Endodermal cell (in vitro differentiated cells): ENCODE data around the gene MKLN1. TPM values are rescaled to one million over a fixed set of nuclear protein-coding genes. Genes with fewer than 3 reads are reported as not detected.

Experiments used
- DNase-seq: peaks from one replicate; pipeline ENCODE4 v3.0.0-alpha.2; 2017
- H3K27ac ChIP-seq: 2 replicates; pipeline ENCODE4 v1.5.1; 2013; ENCODE audit warnings: mild to moderate bottlenecking, low read depth, low read length, moderate library complexity
- H3K27me3 ChIP-seq: 2 replicates; pipeline ENCODE4 v1.6.1; 2013; ENCODE audit warnings: mild to moderate bottlenecking, low read length, moderate library complexity; ENCODE audit not compliant: insufficient read depth, control insufficient read depth, poor library complexity, severe bottlenecking
- H3K36me3 ChIP-seq: 2 replicates; pipeline ENCODE4 v1.7.0; 2013; ENCODE audit warnings: mild to moderate bottlenecking, low read length, moderate library complexity; ENCODE audit not compliant: control insufficient read depth, insufficient read depth
- H3K4me1 ChIP-seq: one replicate; pipeline ENCODE4 v1.7.0; 2013; ENCODE audit warnings: low read length; ENCODE audit not compliant: control insufficient read depth, insufficient read depth
- H3K4me3 ChIP-seq: 2 replicates; pipeline ENCODE4 v1.5.1; 2013; ENCODE audit warnings: mild to moderate bottlenecking, low read length, moderate library complexity
- H3K9ac ChIP-seq: 2 replicates; pipeline ENCODE4 v1.6.1; 2013; ENCODE audit warnings: mild to moderate bottlenecking, low read length, moderate library complexity; ENCODE audit not compliant: poor library complexity, severe bottlenecking; ENCODE audit errors: extremely low read depth
- H3K9me3 ChIP-seq: 2 replicates; pipeline ENCODE4 v1.6.1; 2013; ENCODE audit warnings: mild to moderate bottlenecking, low read length, moderate library complexity; ENCODE audit not compliant: control insufficient read depth
- H3K27ac Mint-ChIP-seq: 2 replicates; pipeline ENCODE4 v1.8.0; 2020; ENCODE audit warnings: mixed read lengths
- H3K27me3 Mint-ChIP-seq: 2 replicates; pipeline ENCODE4 v1.8.0; 2021; ENCODE audit warnings: mild to moderate bottlenecking, mixed read lengths; ENCODE audit not compliant: insufficient read depth
- H3K36me3 Mint-ChIP-seq: 2 replicates; pipeline ENCODE4 v1.8.0; 2020; ENCODE audit warnings: low read depth, mixed read lengths
- H3K4me1 Mint-ChIP-seq: 2 replicates; pipeline ENCODE4 v1.8.0; 2020; ENCODE audit warnings: mixed read lengths
- H3K4me3 Mint-ChIP-seq: 2 replicates; pipeline ENCODE4 v1.8.0; 2020; ENCODE audit warnings: mild to moderate bottlenecking, moderate library complexity, mixed read lengths
- H3K9me3 Mint-ChIP-seq: 2 replicates; pipeline ENCODE4 v1.8.0; 2020; ENCODE audit warnings: mild to moderate bottlenecking, mixed read lengths
- CTCF ChIP-seq: fragments of 200-600 bp; sonication (generic); conservative IDR thresholded peaks from 2 replicates; pipeline ENCODE4 v1.5.0; 2021; ENCODE audit warnings: antibody characterized with exemption, mild to moderate bottlenecking
- WGBS, 2 experiments: methylation state at CpG; one replicate each; pipeline versions ENCODE4 v1.1.5 to v1.1.7; 2013; ENCODE audit warnings: missing lambda C conversion rate in 2 of 2, mixed read lengths in 1 of 2; ENCODE audit not compliant: insufficient coverage in 1 of 2, insufficient read length in 1 of 2; 5-methylcytosine and 5-hydroxymethylcytosine counted together
- total RNA-seq, 2 donors: library from RNA; stranded (reverse); fragmentation: NEBNext Ultra II Directional in 1 of 2; extraction: Animal tissue kit (Norgen Biotek cat#: 25700) in 1 of 2; gene quantifications; 2 replicates in 1 of 2; 3 replicates in 1 of 2; pipeline ENCODE4 v1.2.1, GENCODE V29; 2021

Gene MKLN1
- total RNA-seq, 2 donors from 2014 or later = 69.3 to 71.8 TPM

GRCh38 chr7:131357282-131357880, 29.7 kb downstream of the MKLN1 start:
- no peak overlapping the region for H3K27ac Mint-ChIP-seq
- Histone ChIP-seq H3K9ac (no peak overlapping the region), H3K27me3 (no peaks in the 10 kb centered on the region), H3K36me3 (peaks cover 4% of the 10 kb centered on the region), H3K27ac (no peak overlapping the region), H3K4me3 (no peak overlapping the region), H3K9me3 (peaks cover 6% of the 10 kb centered on the region), H3K4me1 (peaks cover 4% of the 10 kb centered on the region)
- WGBS, 2 experiments = 100% methylated on average over 3 of the region's 3 CpGs; no CpG with 5 or more reads in 1 of the 2 experiments
- peaks cover 55% of the 10 kb centered on the region for H3K4me1 Mint-ChIP-seq
- no peak overlapping the region for H3K4me3 Mint-ChIP-seq
- H3K36me3 Mint-ChIP-seq = peaks cover 3% of the 10 kb centered on the region
- TF ChIP-seq CTCF = no peak
- no peak for DNase-seq
- H3K9me3 Mint-ChIP-seq = no peaks in the 10 kb centered on the region
- no peaks in the 10 kb centered on the region for H3K27me3 Mint-ChIP-seq

- Histone ChIP-seq H3K4me1 (peaks cover 8% of the 10 kb centered on the region), H3K27ac (no peak overlapping the region), H3K4me3 (no peak overlapping the region), H3K9ac (no peak overlapping the region), H3K27me3 (no peaks in the 10 kb centered on the region), H3K9me3 (peaks cover 6% of the 10 kb centered on the region), H3K36me3 (no peaks in the 10 kb centered on the region)
- H3K4me1 Mint-ChIP-seq = peaks cover 60% of the 10 kb centered on the region
- no peak for TF ChIP-seq CTCF
- H3K9me3 Mint-ChIP-seq = no peaks in the 10 kb centered on the region
- 92% methylated on average over 3 of the region's 3 CpGs; no CpG with 5 or more reads in 1 of the 2 experiments for WGBS, 2 experiments
- peaks cover 3% of the 10 kb centered on the region for H3K36me3 Mint-ChIP-seq
- no peak for DNase-seq
- H3K27ac Mint-ChIP-seq = peak overlapping the region; percentile 37
- H3K4me3 Mint-ChIP-seq = no peak overlapping the region
- H3K27me3 Mint-ChIP-seq = no peaks in the 10 kb centered on the region
These were observed 31.0 kb downstream of the MKLN1 start for GRCh38 chr7:131358636-131359035.

- Histone ChIP-seq H3K4me3 (peak overlapping the region; percentile 12), H3K9ac (no peak overlapping the region), H3K36me3 (no peaks in the 10 kb centered on the region), H3K27me3 (no peaks in the 10 kb centered on the region), H3K9me3 (peaks cover 6% of the 10 kb centered on the region), H3K27ac (no peak overlapping the region), H3K4me1 (peaks cover 8% of the 10 kb centered on the region)
- Mint-ChIP-seq H3K4me1 (peaks cover 63% of the 10 kb centered on the region), H3K36me3 (peaks cover 3% of the 10 kb centered on the region), H3K27ac (no peak overlapping the region), H3K27me3 (no peaks in the 10 kb centered on the region), H3K9me3 (no peaks in the 10 kb centered on the region), H3K4me3 (no peak overlapping the region)
- TF ChIP-seq CTCF = no peak
- WGBS, 2 experiments = 83 to 98% methylated on average over 1 to 3 of the region's 3 CpGs
- DNase-seq = no peak
These were observed 31.6 kb downstream of the MKLN1 start for GRCh38 chr7:131359136-131359776.
